ENCODE measurements around the gene TBC1D9B. TPM values are rescaled to one million over a fixed set of nuclear protein-coding genes. Genes with fewer than 3 reads are reported as not detected.
"Not testable (repeated sequence)": the region's sequence is repeated elsewhere in the genome, so short reads cannot be mapped to it uniquely, and the experiment has no call there.

The TBC1D9B gene
- total RNA-seq, 3 donors from 2014 or later = 82.7 to 91.8 (median 88.6) TPM

DNA sequence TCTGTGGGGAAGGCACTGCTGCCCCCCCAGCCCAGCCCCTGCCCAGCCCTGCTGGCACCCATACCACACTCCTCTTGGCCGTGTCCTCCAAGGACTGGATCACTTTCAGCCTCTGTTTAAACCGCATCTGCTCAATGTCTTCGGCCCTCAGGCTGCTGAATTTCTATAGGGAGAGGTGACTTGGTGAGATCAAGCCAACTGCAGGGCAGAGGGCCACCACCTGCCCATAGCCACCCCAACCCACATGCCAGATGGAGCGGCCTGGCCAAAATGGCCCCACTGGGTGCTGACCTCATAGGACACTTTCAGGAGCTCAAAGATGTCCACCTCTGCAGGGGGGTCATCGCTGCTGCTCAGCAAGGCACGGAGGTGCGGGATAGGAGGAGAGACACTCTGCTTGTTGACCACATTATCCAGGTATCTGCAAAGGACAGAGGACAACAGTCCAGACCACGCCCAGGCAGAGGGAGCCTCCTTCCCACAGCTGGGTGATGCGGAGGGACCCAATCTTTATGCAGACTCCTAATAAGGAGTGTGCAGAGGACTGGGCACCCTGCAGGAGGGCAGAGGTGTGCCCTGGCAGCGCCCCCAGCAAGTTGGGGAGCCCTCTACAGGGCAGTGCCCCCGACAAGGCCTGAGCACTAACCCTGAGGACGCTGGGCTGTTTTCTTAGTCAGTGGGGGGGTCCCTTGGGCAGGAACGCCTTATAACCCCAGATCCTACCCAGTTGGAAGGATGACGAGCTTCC, 34.7 kb downstream of the TBC1D9B start:
- ATAC-seq = no peak

DNA sequence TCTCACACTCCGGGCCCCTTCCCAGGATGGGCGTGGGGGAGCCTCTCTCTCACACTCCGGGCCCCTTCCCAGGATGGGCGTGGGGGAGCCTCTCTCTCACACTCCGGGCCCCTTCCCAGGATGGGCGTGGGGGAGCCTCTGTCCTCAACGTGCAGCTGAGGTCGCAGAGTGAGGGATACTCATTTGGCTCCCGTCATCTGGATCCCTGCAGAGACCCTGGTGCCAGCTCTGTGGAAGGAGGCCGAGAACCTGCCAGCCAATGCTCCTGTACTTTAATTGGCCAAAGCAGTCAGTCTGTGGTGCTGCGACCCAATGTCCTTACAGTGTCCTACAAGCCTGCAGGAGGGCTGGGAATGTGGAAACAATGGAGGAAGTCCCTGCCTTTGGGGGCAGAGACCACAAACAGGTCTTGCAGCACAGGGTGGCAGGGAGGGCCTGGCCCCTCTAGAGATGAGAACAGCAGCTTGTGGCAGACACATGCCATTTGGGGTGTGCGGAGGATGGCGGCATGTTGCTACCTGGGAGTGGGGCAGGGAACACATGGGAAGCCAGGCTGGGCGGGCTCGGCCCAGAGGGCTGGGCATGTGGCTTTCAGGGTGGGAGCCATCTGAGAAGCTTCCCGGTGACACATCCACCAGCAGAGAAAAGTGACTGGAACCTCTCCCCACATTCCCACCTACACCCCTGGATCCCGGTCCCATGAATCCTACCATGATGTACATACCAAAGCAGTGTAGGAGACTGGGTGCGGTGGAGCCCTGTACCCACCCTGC, 35.5 kb downstream of the TBC1D9B start:
- H3K4me3 Mint-ChIP-seq = no peak overlapping the region
- no peak for ATAC-seq

More for the DNA sequence above, 34.7 kb downstream of the TBC1D9B start:
- no peak for DNase-seq
- Mint-ChIP-seq H3K4me1 (ENCODE audit: low read depth) (no peaks in the 10 kb centered on the region), H3K36me3 (ENCODE audit: insufficient read depth) (peaks cover 21% of the 10 kb centered on the region), H3K27me3 (ENCODE audit: low read depth) (no peaks in the 10 kb centered on the region), H3K4me3 (no peak overlapping the region), H3K9me3 (no peaks in the 10 kb centered on the region)

DNA sequence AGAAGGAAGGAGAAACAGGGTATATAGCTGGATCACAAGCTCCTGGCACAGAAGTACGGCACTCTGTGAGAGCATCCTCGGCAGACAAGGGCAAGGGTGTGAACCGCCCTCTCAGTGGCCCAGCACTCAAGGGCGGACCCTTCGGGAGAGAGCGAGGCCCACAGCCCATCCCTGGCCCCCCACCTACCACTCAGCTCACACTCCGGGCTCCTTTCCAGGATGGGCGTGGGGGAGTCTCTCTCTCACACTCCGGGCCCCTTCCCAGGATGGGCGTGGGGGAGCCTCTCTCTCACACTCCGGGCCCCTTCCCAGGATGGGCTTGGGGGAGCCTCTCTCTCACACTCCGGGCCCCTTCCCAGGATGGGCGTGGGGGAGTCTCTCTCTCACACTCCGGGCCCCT, 36.2 kb downstream of the TBC1D9B start:
- H3K4me3 Mint-ChIP-seq; H3K4me1 Mint-ChIP-seq (ENCODE audit: low read depth); DNase-seq; H3K27me3 Mint-ChIP-seq (ENCODE audit: low read depth); ATAC-seq; H3K9me3 Mint-ChIP-seq: not testable (repeated sequence)
- H3K36me3 Mint-ChIP-seq (ENCODE audit: insufficient read depth) = peaks cover 15% of the 10 kb centered on the region

More for the DNA sequence above, 35.5 kb downstream of the TBC1D9B start:
- Mint-ChIP-seq H3K36me3 (ENCODE audit: insufficient read depth) (peaks cover 17% of the 10 kb centered on the region), H3K4me1 (ENCODE audit: low read depth) (no peaks in the 10 kb centered on the region), H3K27me3 (ENCODE audit: low read depth) (no peaks in the 10 kb centered on the region), H3K9me3 (no peaks in the 10 kb centered on the region)
- no peak for DNase-seq

DNA sequence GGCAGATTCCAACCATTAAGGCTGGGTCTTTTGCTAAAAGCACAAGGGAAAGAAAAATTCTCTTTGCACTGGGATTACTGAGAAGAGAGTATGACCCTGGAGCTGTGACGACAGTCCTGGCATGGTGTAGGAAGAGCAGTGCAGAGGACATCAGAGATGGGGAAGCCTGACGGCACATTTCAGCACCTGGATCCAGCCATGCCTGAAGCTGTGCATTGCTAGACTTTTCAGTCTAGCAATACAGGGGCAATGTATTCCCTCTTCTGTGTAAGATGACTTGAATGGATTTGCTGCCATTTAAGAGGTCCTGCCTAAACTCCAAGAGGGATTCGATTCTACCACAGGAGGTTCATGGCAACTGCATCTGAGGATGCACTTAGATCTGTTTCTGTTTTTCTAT, 36.7 kb downstream of the TBC1D9B start:
- DNase-seq (no peak), ATAC-seq (no peak)
- Mint-ChIP-seq H3K27me3 (ENCODE audit: low read depth) (no peaks in the 10 kb centered on the region), H3K9me3 (no peaks in the 10 kb centered on the region), H3K4me1 (ENCODE audit: low read depth) (peaks cover 2% of the 10 kb centered on the region), H3K4me3 (no peak overlapping the region), H3K36me3 (ENCODE audit: insufficient read depth) (peaks cover 12% of the 10 kb centered on the region)

DNA sequence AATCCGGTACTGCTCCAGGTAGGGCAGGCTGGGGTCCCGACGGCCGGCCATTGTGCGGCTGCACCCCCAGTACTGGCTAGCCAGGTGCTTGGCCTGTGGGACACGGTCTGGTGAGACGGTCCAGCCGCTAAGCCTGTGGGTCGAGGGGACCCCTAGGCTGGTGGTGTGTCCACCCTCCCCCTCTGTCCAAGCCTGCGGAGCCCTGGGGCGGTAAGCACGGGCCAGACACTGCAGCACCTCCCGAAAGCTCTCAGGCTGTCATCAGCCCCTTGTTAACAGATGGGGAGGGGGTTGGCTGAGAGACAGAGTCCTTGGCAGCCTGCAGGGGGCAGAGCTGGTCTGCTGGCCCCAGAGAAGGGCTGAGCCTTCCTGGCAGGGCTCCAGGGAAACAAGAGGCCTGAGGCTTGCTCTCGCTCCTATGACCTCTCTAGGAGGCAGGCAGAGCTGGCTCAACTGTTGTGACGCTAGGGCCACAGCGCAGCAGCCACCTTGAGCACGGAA, 37.2 kb downstream of the TBC1D9B start:
- DNase-seq = no peak
- no peak for ATAC-seq

DNA sequence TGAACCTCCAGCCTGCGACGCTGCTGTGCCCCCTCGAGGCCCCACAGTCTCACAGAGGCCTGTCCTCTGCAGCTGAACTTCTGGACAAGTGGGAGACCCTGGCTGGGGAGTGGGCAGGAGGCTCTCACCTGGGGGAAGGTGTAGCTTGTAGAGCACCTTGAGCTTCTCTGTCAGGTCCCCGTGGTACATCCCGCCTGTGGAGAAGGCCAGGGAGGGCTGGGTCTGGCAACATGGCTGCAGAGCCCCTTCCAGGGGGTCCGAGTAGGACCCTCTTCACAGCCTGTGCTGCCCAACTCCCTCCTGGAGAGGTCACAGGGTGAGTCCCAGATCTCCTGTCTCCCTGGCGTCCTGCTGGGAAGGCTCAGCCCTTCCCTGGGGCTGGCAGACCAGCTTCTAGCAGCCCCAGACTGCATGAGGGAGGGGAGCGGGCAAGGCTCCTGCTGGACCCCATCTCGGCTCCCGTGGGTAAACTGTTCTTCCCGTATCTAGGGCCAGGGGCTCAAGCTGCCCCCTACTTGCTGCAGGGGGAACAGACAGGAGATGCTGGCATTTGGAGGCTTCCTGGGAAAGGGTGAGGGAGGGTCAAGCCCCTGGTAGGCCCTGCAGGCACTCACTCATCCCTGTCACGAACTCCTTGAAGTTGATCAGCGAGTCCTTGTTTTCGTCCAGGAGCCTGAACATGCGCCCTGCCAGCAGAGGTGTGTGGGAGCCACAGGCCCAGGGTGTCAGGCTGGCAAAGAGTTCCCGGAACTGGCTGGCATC, 37.9 kb downstream of the TBC1D9B start:
- Mint-ChIP-seq H3K4me1 (ENCODE audit: low read depth) (peaks cover 2% of the 10 kb centered on the region), H3K4me3 (no peak overlapping the region), H3K9me3 (no peaks in the 10 kb centered on the region), H3K27me3 (ENCODE audit: low read depth) (no peaks in the 10 kb centered on the region), H3K36me3 (ENCODE audit: insufficient read depth) (peaks cover 12% of the 10 kb centered on the region)
- ATAC-seq (no peak), DNase-seq (no peak)

More for the DNA sequence above, 37.2 kb downstream of the TBC1D9B start:
- Mint-ChIP-seq H3K4me1 (ENCODE audit: low read depth) (peaks cover 2% of the 10 kb centered on the region), H3K36me3 (ENCODE audit: insufficient read depth) (peaks cover 12% of the 10 kb centered on the region), H3K4me3 (no peak overlapping the region), H3K27me3 (ENCODE audit: low read depth) (no peaks in the 10 kb centered on the region), H3K9me3 (no peaks in the 10 kb centered on the region)

DNA sequence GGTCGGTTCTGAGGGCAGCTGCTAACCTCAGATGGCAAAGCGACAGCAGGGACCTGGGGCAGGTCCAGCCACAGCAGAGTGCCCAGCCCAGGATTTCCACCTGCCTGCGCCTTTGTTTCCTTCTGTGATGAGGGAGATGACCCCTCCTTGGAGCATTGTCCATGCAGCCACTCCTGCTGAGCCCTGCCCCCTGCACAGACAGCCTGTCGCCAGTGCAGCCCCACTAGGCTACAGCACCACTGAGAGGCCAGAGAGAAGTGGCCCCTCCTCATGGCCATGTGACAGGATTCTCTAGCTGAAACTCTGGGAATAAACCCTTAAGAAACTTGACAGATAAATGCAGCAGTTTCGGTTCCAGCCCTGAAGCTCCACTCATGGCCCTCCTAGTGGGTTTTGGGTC, 38.6 kb downstream of the TBC1D9B start:
- H3K4me3 Mint-ChIP-seq = no peak overlapping the region
- H3K9me3 Mint-ChIP-seq = no peaks in the 10 kb centered on the region
- ATAC-seq = no peak
- H3K27me3 Mint-ChIP-seq (ENCODE audit: low read depth) = no peaks in the 10 kb centered on the region
- peaks cover 2% of the 10 kb centered on the region for H3K4me1 Mint-ChIP-seq (ENCODE audit: low read depth)
- H3K36me3 Mint-ChIP-seq (ENCODE audit: insufficient read depth) = peaks cover 12% of the 10 kb centered on the region
- no peak for DNase-seq

DNA sequence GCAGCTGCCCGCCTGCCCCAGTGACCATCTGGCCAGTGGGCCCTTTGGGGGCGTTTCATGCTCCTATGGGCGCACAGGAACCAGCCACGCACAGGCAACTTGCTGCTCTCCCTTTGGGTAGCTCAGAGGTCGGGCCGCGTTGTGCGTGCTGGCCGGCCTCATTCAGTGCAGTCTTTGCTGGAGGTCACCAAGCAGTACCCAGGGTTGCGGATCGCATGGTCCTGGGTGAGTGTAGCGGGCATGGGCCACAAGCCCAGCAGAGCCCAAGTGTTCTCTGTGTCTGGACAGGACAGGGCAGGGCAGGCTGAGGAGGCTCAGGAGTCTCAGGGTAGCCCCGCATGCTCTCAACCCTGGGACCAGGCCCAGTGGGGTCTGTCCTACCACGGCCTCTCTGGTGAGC, 39.2 kb downstream of the TBC1D9B start:
- DNase-seq = no peak

DNA sequence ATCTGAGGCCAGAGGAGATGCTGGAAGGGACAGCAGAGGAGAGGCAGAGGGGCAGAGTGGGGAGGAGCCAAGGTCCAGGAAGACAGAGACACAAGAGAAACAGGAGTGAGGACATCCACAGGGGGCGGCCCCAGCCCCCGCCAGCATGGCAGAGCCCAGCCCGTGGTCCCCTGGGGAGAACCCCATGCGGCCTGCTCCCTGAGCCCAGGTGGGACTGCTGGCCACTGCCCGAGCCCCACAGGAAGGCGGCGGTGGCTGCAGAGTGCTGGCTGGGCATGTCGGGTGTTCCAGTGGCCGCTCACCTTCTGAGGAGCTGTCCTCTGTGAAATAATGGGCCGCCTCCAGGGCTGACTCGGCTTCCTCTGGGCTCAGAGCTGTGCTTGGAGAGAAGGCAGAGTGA, 40.2 kb downstream of the TBC1D9B start:
- DNase-seq (no peak), ATAC-seq (no peak)
- no peaks in the 10 kb centered on the region for H3K9me3 Mint-ChIP-seq
- H3K4me3 Mint-ChIP-seq = no peak overlapping the region
- H3K36me3 Mint-ChIP-seq (ENCODE audit: insufficient read depth) = peaks cover 19% of the 10 kb centered on the region
- peaks cover 2% of the 10 kb centered on the region for H3K4me1 Mint-ChIP-seq (ENCODE audit: low read depth)
- H3K27me3 Mint-ChIP-seq (ENCODE audit: low read depth) = no peaks in the 10 kb centered on the region

More for the DNA sequence above, 39.2 kb downstream of the TBC1D9B start:
- H3K4me1 Mint-ChIP-seq (ENCODE audit: low read depth) = peaks cover 2% of the 10 kb centered on the region
- ATAC-seq = no peak
- no peaks in the 10 kb centered on the region for H3K9me3 Mint-ChIP-seq
- H3K27me3 Mint-ChIP-seq (ENCODE audit: low read depth) = no peaks in the 10 kb centered on the region
- H3K36me3 Mint-ChIP-seq (ENCODE audit: insufficient read depth) = peaks cover 10% of the 10 kb centered on the region
- H3K4me3 Mint-ChIP-seq = no peak overlapping the region

DNA sequence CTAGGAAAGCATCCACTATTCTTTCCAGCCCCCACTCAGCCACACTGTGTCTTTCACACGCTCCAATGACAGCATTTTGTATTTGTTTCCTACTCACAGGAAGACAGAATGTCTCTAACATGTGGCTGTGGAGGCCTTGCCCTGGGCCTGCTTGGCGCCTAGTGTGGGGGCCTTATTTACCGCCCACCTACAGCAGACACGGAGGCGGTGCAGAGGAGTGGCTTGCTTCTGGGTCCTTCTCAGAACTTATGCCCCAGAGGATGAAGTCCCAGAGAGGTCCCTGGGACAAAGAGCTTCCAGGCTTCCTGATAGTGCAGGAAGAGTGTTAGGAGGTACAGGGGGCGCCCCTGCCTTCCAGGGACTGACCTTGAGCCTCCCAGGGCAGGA, 40.6 kb downstream of the TBC1D9B start:
- ATAC-seq = no peak
- no peak for DNase-seq
- Mint-ChIP-seq H3K4me1 (ENCODE audit: low read depth) (peaks cover 2% of the 10 kb centered on the region), H3K27me3 (ENCODE audit: low read depth) (no peaks in the 10 kb centered on the region), H3K36me3 (ENCODE audit: insufficient read depth) (peaks cover 20% of the 10 kb centered on the region), H3K4me3 (no peak overlapping the region), H3K9me3 (no peaks in the 10 kb centered on the region)

DNA sequence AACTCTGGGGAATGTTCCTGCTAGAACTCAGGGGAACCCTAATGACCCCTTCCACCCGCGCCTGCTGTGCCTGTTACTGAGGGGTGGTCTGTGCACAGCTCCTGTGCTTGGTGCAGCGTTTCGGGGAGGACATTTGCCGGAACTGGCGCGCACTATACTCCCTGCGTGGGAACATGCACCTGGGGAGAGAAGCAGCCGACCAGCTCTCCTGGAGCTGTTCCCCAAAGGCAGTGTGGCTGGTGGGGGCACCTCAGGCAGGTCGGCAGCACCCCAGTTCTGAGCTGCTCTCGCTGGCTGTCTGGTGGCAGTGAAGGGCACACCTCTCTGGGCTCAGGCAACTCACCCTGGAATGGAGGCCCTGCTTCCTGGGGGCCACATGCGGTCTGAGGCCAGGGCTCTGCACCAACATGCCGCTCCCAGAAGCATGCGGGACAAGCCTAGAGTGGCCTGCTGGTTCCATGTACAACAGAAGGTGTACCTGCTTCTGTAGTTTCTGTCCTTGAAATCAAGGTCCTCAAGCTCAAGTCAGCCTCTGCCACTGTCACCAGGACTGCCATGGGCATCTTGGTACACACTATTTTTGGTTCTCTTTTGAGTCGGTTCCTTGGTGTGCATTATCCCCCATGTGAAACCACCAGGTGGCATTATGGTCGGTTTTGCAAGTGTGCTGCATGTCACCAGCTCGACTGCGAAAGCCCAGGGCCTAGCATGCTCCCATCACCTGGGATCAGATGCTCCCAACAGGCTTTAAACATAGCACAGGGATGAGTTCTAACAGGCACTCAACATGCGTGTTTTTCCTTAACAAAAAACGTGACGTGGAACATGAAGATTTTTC, 41.2 kb downstream of the TBC1D9B start:
- DNase-seq (no peak), ATAC-seq (peak; percentile 57 to 74)

DNA sequence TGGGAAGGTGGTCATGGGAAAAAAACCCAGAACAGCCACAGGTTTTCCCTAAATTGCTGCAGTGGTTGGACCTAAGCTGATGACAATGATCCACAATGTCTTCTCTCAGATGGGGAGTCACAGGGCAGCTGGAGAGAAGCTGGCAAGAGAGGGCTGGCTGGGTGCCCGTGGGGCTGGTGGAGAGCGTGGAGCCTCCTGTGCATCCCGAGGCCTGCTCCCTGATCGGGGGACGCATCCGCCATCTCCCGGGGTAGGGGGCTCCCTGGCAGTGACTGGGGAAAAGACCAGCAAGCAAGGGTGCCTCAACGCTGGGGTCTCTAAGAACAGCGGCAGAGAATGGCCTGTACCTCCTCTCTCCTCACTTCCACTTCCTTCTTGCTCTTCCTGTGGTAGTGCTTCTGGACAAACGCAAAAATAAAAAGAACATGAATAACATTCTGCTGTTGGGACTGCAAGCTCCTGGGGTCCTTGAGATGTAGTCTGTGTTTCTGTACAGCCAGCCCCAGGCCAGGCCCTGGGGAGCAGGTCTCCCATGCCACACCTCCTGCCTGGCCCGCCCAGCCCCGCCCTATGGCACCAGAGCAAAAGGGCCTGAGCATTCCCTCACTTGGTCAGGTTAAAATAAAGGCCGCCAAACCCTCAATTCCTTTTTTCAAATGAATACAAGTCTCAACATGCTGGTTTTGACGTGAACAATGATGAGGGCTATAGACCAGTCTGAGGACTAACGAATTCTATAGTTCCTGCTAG, 42.0 kb downstream of the TBC1D9B start:
- Mint-ChIP-seq H3K27me3 (ENCODE audit: low read depth) (no peaks in the 10 kb centered on the region), H3K4me3 (no peak overlapping the region), H3K4me1 (ENCODE audit: low read depth) (peaks cover 2% of the 10 kb centered on the region), H3K9me3 (no peaks in the 10 kb centered on the region), H3K36me3 (ENCODE audit: insufficient read depth) (peaks cover 16% of the 10 kb centered on the region)
- no peak for ATAC-seq
- DNase-seq = no peak

More for the DNA sequence above, 41.2 kb downstream of the TBC1D9B start:
- peaks cover 2% of the 10 kb centered on the region for H3K4me1 Mint-ChIP-seq (ENCODE audit: low read depth)
- H3K36me3 Mint-ChIP-seq (ENCODE audit: insufficient read depth) = peaks cover 20% of the 10 kb centered on the region
- H3K27me3 Mint-ChIP-seq (ENCODE audit: low read depth) = no peaks in the 10 kb centered on the region
- H3K4me3 Mint-ChIP-seq = no peak overlapping the region
- no peaks in the 10 kb centered on the region for H3K9me3 Mint-ChIP-seq

DNA sequence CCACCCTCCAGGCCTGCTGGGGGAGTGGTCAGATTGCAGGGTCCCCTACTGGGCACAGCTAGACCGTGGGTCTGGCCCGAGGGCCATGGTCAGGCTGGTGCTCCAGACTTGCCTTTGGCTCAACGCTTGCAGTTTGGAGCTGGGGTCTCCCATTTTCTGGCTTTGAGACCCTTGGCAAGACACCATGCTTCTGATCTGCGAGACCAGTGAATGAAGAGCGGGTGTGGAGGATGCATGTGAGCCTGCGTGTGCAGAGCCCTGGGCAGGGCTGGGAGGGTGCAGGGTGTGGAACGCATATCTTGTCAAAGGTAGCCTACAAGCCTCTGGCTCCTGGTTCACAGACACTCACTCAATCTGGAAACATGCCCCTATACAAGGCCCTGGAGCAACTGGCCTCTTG, 43.0 kb downstream of the TBC1D9B start:
- ATAC-seq = no peak
- no peak for DNase-seq
- Mint-ChIP-seq H3K27me3 (ENCODE audit: low read depth) (no peaks in the 10 kb centered on the region), H3K9me3 (no peaks in the 10 kb centered on the region), H3K4me1 (ENCODE audit: low read depth) (peaks cover 4% of the 10 kb centered on the region), H3K4me3 (no peak overlapping the region), H3K36me3 (ENCODE audit: insufficient read depth) (peaks cover 16% of the 10 kb centered on the region)

All from activated T-cell treated with anti-CD3 and anti-CD28 coated beads, Interleukin-2, amount 50 U/mL, for 4 hours (primary cell).